Measurements from ENCODE around the gene PIGH.
"Not testable (repeated sequence)": the region's sequence is repeated elsewhere in the genome, so short reads cannot be mapped to it uniquely, and the experiment has no call there.

The PIGH gene

DNA sequence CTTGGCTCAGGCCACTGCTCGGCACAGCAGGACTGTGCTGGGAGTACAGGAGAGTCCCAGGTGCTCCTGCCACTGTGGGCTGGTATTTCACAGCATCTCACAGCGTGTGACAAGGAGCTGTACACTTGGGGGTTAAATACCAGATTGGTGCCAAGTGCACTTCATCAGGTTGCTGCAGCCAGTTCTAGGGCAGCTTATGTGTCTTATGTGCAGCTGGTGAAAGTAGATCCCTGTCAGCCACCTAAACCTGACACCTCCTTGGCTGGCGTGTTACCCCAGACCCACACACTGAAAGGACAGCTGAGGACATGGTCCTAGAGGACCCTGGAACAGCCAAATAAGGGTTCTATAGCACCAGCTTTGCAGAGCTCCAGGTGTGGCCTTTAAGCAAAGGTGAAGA is 48.1 kb downstream of the PIGH start:
- DNase-seq (ENCODE audit: low read depth in 2 of 2) = no peak

- DNase-seq (ENCODE audit: low read depth in 2 of 2) = no peak
Observed at GRCh38 chr14:67551123-67551522, 48.9 kb downstream of the PIGH start.

DNA sequence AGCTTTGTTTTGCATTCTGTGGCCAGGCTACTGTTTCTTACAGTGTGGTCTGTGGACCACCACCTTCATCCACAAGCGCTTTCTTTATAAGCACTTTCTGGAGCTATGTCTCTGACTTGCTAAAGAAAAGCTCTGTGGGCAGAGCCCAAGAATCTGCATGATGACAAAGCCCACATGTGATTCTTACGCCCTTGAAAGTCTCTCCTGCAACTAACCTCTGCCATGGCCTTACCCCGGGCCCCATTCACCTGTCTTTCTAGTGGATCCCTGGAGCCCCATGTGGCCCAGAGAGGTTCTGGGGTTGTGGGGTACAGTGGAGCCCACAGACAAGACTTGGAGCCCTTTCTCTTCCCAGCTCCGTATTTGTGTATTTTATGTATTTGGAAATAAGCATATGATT is 50.3 kb downstream of the PIGH start:
- DNase-seq (ENCODE audit: low read depth in 2 of 2) = no peak

DNA sequence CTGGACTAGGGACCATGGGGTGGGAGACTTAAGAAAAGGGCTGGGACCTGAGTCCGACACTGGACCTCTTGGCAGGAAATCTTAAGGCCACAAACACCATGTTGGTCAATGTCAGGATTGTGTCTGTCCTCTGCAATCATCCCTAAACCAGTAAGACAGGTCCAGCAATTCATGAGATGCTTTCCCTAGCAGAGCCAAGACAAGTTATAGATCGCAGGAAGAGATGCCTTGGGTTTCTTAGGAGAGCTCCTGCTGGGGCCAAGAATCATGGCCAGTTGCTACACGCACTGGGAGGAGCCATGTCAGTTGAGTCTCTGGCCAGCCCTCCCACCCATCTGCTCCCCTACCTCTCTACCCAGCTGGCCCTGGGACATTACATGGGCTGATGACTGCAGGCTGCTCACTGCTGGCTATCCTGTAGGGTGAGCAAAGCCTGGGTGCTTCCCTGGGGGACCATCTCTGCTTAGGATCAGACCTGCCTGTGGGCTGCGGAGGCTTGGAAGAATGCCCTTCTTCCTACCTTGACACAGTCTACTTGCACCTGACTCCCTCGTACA is 52.8 kb downstream of the PIGH start:
- DNase-seq (ENCODE audit: low read depth in 2 of 2) = no peak

DNA sequence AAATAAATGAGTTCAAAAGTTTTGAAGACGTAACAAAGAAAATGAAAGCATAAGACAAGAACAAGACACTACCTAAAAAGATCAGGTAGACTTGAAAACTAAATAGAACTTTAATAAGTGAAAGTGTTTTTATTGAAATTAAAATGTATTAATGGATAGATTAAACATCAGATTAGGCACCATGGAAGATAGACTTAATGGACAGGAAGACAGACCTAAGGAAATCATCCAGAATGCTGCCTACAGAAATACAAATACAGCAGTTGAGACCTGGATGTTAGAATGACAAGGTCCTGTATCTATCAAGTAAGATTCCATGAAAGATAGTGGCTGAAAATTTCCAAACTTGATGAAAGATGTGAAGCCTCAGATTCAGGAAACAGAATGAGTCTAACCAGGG is 55.5 kb downstream of the PIGH start:
- no peak for DNase-seq (ENCODE audit: low read depth in 2 of 2)

GRCh38 chr14:67542620-67543019 is 57.4 kb downstream of the PIGH start:
- not testable (repeated sequence) for DNase-seq (ENCODE audit: low read depth in 2 of 2)

DNA sequence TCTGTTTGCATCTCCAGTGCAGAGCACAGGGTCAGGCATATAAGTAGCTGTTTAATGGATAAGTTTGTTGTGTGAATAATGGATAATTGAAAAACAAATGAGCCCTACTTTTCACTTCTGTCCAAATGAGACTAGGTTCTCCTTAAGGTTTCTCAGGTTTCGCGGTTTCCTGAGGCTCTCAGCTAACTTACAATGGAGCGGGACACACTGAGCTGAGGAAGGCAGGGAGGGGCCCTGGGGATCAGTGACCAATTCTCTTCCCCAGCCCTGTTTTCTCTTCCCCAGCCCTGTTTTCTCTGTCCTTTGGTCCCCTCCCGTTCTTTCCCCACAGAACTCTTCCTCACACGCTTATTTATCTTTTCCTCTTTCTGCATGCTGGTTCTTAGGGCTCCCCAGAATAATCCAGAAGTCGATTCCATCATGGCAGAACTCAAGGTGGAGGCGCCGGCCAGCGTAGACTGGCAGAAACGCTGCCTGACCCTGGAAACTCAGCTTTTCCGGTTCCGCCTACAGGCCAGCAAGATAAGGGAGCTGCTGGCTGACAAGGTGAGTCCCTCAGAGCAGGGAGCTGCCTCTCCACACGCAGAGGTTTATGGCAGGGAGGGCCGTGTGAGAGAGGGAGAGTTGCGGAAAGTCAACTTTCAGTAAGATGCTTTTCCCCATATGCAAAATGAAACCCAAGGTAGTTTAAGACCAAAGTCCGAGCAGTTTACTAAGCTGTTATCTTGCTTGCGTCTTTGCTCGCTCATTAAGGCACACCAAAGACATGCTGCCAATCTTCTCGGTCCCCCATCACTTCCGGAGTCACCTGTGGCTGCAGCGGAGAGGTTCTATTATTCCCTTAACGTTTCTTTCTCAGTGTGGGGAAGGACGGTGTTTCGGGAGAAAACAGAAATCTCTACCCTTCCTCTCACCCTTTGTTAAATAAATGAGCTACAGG is 58.4 kb downstream of the PIGH start:
- DNase-seq (ENCODE audit: low read depth in 2 of 2) = no peak

Data from stimulated activated CD8-positive, alpha-beta memory T cell treated with anti-CD3 and anti-CD28 coated beads, Interleukin-2, amount 100 ng/mL, for 48 hours (primary cell).